GM12864 (cell line): ENCODE measurements around the gene HRAS.
A peak's percentile ranks its signal among the peaks of the same experiment; 100 is the strongest.

ENCODE experiments used
- DNase-seq: peaks from one replicate; pipeline ENCODE4 v3.0.0-alpha.2; 2011; ENCODE audit warnings: low read depth
- H3K4me3 ChIP-seq: 2 replicates; pipeline ENCODE4 v1.5.1; 2011; ENCODE audit warnings: mild to moderate bottlenecking, low read depth, low read length, control low read depth
- TF ChIP-seq, protein P1 (sequence below): IDR thresholded peaks from 2 replicates; pipeline ENCODE4 v1.5.1; 2011; ENCODE audit warnings: low read depth, mild to moderate bottlenecking, moderate library complexity, low read length, control low read depth, inconsistent platforms; ENCODE audit errors: missing control alignments

HRAS gene

DNA sequence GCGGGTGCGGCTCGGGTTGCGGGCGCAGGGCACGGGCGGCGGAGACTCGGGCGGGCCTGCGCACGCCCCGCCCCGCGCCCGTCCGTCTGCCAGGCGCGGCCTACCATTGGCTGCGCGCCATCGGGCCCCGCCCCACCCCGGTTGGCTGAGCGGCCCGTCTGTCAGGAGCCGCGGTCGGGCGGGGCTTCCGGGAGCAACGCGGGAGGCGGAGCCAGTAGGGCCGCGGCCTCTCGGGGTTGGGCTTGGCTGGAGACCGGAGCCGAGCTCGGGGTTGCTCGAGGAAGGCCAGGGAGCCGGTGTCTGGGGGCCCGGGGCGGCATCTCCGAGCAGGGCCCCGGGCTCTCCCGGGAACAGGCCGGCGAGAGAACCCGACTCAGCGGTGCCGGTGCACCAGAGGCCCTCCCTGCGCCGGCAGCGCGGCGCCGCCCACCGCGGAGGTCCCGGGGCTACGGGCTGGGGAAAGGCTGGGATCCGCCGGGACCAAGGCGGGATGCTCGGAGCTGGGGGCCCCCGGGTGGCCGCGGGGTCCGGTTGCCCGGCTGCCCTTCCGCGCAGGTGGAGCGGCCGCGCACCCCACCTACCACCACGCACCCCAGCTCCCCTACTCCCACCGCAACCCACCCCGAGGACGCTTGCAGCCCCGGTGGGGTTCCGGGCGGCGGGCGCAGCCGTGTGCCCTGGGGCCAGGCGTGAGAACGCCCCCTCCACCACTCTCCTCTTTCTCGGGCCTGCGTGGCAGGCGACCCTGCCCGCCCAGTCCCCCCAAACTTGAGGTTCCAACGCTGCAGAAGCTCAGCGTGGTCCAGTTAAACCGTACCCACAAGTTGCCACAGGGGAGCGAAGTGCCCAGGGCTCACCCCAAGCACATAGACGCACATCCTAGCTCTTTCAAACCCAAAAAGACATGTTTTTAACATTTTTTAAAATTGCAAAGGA is at the start of gene HRAS:
Gene HRAS, minus strand, starts transcription at position 58 of the 936 bp plus-strand sequence.
- peak within 1 kb of the TSS; percentile 94 for H3K4me3 ChIP-seq
- peak; percentile 78 for DNase-seq

DNA sequence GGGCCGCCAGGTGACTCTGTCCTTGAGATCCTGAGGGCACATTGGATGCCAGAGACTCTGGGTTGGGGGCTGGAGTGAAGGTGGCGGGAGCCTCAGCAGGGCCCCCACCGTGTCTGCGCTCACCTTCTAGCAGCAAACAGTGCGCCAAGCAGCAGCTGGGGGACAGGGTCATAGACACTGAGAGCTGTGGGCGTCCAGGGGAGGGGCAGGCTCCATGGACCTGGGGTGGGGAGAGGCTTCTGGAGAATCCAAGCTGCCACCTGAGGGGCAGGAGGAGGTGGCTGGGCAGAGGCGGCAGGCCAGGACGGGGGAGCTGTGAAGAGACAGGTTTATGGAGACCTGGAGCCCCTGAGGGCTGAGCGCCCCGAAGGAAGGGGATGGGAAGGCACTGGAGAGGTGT is 48.9 kb upstream of the HRAS start:
- no peak overlapping the region for H3K4me3 ChIP-seq
- DNase-seq: no peak
- TF ChIP-seq, protein P1, sequence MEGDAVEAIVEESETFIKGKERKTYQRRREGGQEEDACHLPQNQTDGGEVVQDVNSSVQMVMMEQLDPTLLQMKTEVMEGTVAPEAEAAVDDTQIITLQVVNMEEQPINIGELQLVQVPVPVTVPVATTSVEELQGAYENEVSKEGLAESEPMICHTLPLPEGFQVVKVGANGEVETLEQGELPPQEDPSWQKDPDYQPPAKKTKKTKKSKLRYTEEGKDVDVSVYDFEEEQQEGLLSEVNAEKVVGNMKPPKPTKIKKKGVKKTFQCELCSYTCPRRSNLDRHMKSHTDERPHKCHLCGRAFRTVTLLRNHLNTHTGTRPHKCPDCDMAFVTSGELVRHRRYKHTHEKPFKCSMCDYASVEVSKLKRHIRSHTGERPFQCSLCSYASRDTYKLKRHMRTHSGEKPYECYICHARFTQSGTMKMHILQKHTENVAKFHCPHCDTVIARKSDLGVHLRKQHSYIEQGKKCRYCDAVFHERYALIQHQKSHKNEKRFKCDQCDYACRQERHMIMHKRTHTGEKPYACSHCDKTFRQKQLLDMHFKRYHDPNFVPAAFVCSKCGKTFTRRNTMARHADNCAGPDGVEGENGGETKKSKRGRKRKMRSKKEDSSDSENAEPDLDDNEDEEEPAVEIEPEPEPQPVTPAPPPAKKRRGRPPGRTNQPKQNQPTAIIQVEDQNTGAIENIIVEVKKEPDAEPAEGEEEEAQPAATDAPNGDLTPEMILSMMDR: no peak

More for the DNA sequence above, at the start of gene HRAS:
- TF ChIP-seq, protein P1: peak; percentile 0

- no peak for DNase-seq
- no peak overlapping the region for H3K4me3 ChIP-seq
- TF ChIP-seq, protein P1: no peak
Measured at GRCh38 chr11:581752-582151, 46.4 kb upstream of the HRAS start.

GRCh38 chr11:581342-581741 is 46.0 kb upstream of the HRAS start:
- TF ChIP-seq, protein P1: no peak
- no peak for DNase-seq
- no peak overlapping the region for H3K4me3 ChIP-seq

GRCh38 chr11:579830-580601 is 44.6 kb upstream of the HRAS start:
- TF ChIP-seq, protein P1: no peak
- no peak for DNase-seq
- H3K4me3 ChIP-seq: no peak overlapping the region

DNA sequence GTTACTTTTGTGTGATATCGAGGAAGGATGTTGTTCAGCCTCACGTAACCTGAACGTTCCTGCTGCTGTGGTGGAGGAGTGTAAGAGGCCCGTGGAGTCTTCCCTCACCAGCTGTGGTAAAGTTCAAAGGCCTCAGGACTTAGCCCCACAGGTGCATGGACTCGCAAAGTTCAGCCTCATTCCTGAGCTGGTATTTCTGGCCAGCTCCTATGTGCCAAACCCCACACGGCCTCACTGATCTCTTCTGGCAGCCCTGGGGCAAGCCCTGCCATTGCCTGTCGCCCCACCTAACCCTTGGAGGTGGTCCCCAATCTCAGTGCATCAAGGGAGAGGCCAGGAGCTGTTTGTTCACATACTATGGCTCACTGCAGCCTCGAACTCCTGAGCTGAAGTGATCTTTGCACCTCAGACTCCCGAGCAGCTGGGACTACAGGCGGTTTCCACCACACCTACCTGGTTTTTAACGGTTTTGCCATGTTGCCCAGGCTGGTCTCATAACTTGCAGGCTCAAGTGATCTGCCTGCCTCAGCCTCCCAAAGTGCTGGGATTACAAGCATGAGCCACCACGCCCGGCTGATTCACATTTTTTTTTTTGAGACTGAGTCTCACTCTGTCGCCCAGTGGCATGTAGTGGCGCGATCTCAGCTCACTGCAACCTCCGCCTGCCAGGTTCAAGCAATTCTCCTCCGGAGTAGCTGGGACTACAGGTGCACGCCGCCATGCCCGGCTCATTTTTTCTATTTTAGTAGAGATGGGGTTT is 43.1 kb upstream of the HRAS start:
- peak overlapping the region; percentile 72 for H3K4me3 ChIP-seq
- DNase-seq: no peak
- TF ChIP-seq, protein P1: no peak
